HFF-Myc (cell line): ENCODE results near the gene WLS.

Source experiments
- DNase-seq: peaks from one replicate; pipeline ENCODE4 v3.0.0-alpha.2; 2011; ENCODE audit warnings: low read depth; ENCODE audit errors: extremely low read depth
- H3K4me3 ChIP-seq: replicated peaks from 2 replicates; pipeline ENCODE4 v1.5.1; 2011; ENCODE audit warnings: low read depth, mild to moderate bottlenecking, control low read depth, low read length
- CTCF ChIP-seq: IDR thresholded peaks from 2 replicates; pipeline ENCODE4 v1.5.1; 2012; ENCODE audit warnings: mild to moderate bottlenecking, low read depth, low read length, control low read depth; ENCODE audit errors: missing control alignments

The WLS gene

GRCh38 chr1:68232289-68233148 lies at the start of gene WLS:
Gene WLS (minus strand): TSS chr1:68232523. CDS start chr1:68232299, 224 bp downstream.
- peak; percentile 49 for DNase-seq
- no peak for TF ChIP-seq CTCF

GRCh38 chr1:68280286-68280685 lies 48.0 kb upstream of the WLS start:
- H3K4me3 ChIP-seq = no peak overlapping the region
- TF ChIP-seq CTCF = no peak
- DNase-seq = no peak

More at GRCh38 chr1:68232289-68233148, at the start of gene WLS:
- H3K4me3 ChIP-seq = peak within 1 kb of the TSS; percentile 77

GRCh38 chr1:68279846-68280245 lies 47.5 kb upstream of the WLS start:
- H3K4me3 ChIP-seq = no peak overlapping the region
- DNase-seq = no peak
- TF ChIP-seq CTCF = no peak

GRCh38 chr1:68278221-68278620 lies 45.9 kb upstream of the WLS start:
- no peak for TF ChIP-seq CTCF
- no peak overlapping the region for H3K4me3 ChIP-seq
- no peak for DNase-seq

GRCh38 chr1:68276448-68276847 lies 44.1 kb upstream of the WLS start:
- TF ChIP-seq CTCF = no peak
- no peak overlapping the region for H3K4me3 ChIP-seq
- no peak for DNase-seq

- DNase-seq = no peak
- no peak for TF ChIP-seq CTCF
- H3K4me3 ChIP-seq = no peak overlapping the region
These were observed 41.2 kb upstream of the WLS start for GRCh38 chr1:68273530-68273929.

GRCh38 chr1:68271596-68271995 lies 39.3 kb upstream of the WLS start:
- no peak overlapping the region for H3K4me3 ChIP-seq
- no peak for DNase-seq
- TF ChIP-seq CTCF = no peak
